Measurements from ENCODE around the gene CCDC28A. TPM values are rescaled to one million over a fixed set of nuclear protein-coding genes. Genes with fewer than 3 reads are reported as not detected.

The CCDC28A gene
- total RNA-seq, 1 donor from 2014 or later: 12.5 TPM

DNA sequence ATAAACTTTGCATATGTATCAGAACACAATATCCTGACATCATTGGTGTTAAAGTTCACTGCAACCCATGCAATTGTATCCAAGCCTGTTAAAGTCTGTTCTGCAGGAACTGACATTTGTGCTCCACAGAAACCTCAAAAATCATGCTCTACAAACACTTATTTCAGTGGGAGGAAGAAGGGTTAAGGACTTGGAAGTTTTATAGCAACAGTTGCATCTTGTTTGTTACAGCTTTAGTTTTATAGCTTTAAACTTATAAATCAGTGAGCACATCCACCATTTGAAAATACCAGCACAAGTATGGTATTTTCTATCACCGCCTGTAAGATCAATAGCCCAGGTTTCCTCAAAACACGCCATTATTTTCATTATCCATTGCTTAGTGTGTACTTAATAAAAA, 23.2 kb downstream of the CCDC28A start:
- TF ChIP-seq, protein P1, sequence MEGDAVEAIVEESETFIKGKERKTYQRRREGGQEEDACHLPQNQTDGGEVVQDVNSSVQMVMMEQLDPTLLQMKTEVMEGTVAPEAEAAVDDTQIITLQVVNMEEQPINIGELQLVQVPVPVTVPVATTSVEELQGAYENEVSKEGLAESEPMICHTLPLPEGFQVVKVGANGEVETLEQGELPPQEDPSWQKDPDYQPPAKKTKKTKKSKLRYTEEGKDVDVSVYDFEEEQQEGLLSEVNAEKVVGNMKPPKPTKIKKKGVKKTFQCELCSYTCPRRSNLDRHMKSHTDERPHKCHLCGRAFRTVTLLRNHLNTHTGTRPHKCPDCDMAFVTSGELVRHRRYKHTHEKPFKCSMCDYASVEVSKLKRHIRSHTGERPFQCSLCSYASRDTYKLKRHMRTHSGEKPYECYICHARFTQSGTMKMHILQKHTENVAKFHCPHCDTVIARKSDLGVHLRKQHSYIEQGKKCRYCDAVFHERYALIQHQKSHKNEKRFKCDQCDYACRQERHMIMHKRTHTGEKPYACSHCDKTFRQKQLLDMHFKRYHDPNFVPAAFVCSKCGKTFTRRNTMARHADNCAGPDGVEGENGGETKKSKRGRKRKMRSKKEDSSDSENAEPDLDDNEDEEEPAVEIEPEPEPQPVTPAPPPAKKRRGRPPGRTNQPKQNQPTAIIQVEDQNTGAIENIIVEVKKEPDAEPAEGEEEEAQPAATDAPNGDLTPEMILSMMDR (IDR thresholded peaks at IDR 0.05; ENCODE audit: insufficient read depth, low read length, poor library complexity, severe bottlenecking): no peak
- no peaks in the 10 kb centered on the region for H3K27me3 ChIP-seq (ENCODE audit: control insufficient read depth, insufficient read depth, low read length)
- no peak for DNase-seq (ENCODE audit: low read depth)

DNA sequence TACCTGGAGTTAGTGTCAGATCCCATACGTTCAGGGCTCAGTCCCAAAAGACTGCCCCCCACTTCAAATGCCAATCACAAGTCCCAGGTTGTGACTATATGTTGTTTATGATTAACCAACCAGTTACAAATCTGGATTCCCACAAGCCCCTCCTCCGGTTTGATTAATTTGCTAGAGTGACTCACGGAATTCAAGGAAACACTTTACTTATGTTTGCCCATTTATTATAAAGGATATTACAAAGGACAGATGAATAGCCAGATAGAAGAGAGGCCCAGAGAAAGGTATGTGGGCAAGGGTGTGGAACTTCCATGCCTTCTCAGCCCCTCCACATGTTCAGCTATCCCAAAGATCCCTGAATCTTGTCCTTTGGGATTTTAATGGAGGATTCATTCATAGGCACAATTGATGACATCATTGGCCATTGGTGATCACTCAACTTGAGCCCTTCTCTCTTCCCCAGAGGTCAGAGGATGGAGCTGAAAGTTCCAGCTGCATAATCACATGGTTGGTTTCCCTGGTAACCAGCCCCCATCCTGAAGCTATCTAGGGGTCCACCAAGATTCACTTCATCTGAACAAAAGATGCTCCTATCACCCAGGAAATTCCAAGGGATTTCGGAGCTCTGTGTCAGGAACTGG, 24.4 kb downstream of the CCDC28A start:
- H3K4me3 ChIP-seq (ENCODE audit: low read depth, low read length): no peak overlapping the region
- TF ChIP-seq, protein P1 (IDR thresholded peaks at IDR 0.05; ENCODE audit: insufficient read depth, low read length, poor library complexity, severe bottlenecking): no peak
- no peaks in the 10 kb centered on the region for H3K36me3 ChIP-seq (ENCODE audit: control insufficient read depth, insufficient read depth, low read length)
- H3K27me3 ChIP-seq (ENCODE audit: control insufficient read depth, insufficient read depth, low read length): no peaks in the 10 kb centered on the region
- no peak for DNase-seq (ENCODE audit: low read depth)

More for the DNA sequence above, 23.2 kb downstream of the CCDC28A start:
- Histone ChIP-seq H3K4me3 (ENCODE audit: low read depth, low read length) (no peak overlapping the region), H3K36me3 (ENCODE audit: control insufficient read depth, insufficient read depth, low read length) (no peaks in the 10 kb centered on the region)

DNA sequence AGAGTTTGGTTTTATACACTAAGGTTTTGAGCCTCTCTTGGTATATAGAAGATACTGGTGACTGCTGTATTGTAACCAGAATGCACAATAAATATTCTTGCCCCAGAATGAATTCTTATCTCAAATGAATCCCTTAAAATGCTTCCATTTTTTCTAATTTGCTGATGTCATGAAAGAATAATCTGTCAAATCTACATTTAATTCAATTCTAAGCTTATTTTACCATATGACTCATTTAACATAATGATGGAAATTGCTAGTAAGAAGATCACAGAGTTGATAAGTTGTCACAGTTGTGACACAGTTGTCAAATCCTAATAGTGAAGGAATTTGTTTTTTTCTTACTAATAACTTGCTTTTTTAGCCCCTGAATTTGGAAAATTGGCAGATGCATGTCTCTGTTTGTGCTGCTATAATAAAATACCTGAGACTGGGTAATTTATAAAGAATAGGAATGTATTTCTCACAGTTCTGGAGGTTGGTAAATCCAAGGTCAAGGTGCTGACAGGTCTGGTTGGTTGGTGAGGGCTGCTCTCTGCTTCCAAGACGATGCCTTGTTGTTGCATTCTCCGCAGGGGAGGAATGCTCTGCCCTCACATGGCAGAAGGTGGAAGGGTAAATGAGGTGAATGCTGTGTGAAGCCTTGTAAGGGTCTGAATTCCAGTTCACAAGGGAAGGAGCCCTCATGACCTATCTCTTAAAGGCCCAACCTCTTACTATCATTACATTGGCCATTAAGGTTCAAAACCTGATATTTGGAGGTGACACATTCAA, 27.0 kb downstream of the CCDC28A start:
- Histone ChIP-seq H3K4me3 (ENCODE audit: low read depth, low read length) (no peak overlapping the region), H3K27me3 (ENCODE audit: control insufficient read depth, insufficient read depth, low read length) (no peaks in the 10 kb centered on the region), H3K36me3 (ENCODE audit: control insufficient read depth, insufficient read depth, low read length) (no peaks in the 10 kb centered on the region)
- DNase-seq (ENCODE audit: low read depth): no peak
- TF ChIP-seq, protein P1 (IDR thresholded peaks at IDR 0.05; ENCODE audit: insufficient read depth, low read length, poor library complexity, severe bottlenecking): no peak

DNA sequence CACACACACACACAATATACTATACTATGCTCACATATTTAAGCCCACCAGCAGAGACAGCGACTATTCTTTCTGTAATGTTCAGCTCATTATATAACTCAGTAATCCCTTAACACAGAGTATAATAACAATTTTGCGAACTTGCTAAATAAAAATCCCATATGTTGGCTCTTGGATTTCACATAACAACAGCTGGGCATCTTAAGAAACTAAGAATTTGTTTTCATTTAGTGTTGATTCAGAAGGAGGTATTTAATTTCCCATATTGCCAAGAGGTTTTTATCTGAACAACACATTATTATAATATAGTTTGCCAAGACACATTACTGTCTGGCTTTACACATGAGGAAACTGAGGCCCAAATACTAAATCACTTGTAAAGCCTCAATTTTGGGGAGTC, 29.8 kb downstream of the CCDC28A start:
- TF ChIP-seq, protein P1 (IDR thresholded peaks at IDR 0.05; ENCODE audit: insufficient read depth, low read length, poor library complexity, severe bottlenecking): no peak
- no peaks in the 10 kb centered on the region for H3K36me3 ChIP-seq (ENCODE audit: control insufficient read depth, insufficient read depth, low read length)
- DNase-seq (ENCODE audit: low read depth): no peak
- H3K27me3 ChIP-seq (ENCODE audit: control insufficient read depth, insufficient read depth, low read length): no peaks in the 10 kb centered on the region
- H3K4me3 ChIP-seq (ENCODE audit: low read depth, low read length): no peak overlapping the region

DNA sequence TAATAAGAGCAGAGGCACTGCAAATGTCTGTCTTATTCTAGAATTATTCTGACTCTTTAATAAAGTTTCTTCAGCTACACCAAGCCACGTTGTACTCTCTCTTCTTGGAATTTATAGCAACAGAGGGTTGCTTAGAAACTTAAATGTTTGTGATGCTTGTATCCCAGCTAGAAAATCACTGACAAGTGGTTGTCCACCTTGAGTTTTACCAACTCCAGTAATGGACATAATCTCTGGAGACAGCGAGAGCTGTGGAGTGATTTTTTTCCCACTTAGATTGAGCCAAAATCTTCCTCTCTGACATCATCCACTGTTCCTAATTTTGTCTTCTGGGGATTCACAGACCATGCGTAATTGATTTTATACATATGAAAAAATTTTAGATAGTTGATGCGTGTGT, 30.3 kb downstream of the CCDC28A start:
- Histone ChIP-seq H3K27me3 (ENCODE audit: control insufficient read depth, insufficient read depth, low read length) (no peaks in the 10 kb centered on the region), H3K4me3 (ENCODE audit: low read depth, low read length) (no peak overlapping the region), H3K36me3 (ENCODE audit: control insufficient read depth, insufficient read depth, low read length) (no peaks in the 10 kb centered on the region)
- TF ChIP-seq, protein P1 (IDR thresholded peaks at IDR 0.05; ENCODE audit: insufficient read depth, low read length, poor library complexity, severe bottlenecking): no peak
- DNase-seq (ENCODE audit: low read depth): no peak
